Superior temporal gyrus (tissue), 1 donor: ENCODE data around the gene ABCA9.
"Not testable (repeated sequence)": the region's sequence is repeated elsewhere in the genome, so short reads cannot be mapped to it uniquely, and the experiment has no call there.

Experiments used
- DNase-seq: peaks from one replicate; pipeline ENCODE4 v3.0.0-alpha.2; 2016; ENCODE audit errors: extremely low spot score

Gene ABCA9, protein sequence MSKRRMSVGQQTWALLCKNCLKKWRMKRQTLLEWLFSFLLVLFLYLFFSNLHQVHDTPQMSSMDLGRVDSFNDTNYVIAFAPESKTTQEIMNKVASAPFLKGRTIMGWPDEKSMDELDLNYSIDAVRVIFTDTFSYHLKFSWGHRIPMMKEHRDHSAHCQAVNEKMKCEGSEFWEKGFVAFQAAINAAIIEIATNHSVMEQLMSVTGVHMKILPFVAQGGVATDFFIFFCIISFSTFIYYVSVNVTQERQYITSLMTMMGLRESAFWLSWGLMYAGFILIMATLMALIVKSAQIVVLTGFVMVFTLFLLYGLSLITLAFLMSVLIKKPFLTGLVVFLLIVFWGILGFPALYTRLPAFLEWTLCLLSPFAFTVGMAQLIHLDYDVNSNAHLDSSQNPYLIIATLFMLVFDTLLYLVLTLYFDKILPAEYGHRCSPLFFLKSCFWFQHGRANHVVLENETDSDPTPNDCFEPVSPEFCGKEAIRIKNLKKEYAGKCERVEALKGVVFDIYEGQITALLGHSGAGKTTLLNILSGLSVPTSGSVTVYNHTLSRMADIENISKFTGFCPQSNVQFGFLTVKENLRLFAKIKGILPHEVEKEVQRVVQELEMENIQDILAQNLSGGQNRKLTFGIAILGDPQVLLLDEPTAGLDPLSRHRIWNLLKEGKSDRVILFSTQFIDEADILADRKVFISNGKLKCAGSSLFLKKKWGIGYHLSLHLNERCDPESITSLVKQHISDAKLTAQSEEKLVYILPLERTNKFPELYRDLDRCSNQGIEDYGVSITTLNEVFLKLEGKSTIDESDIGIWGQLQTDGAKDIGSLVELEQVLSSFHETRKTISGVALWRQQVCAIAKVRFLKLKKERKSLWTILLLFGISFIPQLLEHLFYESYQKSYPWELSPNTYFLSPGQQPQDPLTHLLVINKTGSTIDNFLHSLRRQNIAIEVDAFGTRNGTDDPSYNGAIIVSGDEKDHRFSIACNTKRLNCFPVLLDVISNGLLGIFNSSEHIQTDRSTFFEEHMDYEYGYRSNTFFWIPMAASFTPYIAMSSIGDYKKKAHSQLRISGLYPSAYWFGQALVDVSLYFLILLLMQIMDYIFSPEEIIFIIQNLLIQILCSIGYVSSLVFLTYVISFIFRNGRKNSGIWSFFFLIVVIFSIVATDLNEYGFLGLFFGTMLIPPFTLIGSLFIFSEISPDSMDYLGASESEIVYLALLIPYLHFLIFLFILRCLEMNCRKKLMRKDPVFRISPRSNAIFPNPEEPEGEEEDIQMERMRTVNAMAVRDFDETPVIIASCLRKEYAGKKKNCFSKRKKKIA (N-terminal part only)

DNA sequence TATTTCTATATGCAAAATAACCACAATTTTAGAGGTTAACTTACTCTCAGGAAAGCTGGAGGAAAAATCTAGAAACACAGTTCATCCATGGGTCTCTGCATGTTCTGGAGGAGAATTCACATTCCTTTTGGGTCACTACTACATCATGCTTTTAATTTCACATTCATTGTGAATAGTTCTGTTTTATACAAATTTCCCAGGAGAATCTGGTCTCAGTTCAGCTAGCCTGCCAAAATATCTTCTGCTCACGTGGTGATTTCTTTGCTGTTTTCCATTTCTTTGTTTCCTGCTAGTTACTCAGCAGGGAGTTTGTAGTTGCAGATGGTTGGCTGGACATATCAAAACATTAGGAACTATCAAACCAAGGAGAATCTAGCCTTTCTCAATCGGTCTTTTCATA lies at the start of gene ABCA9:
TSS of gene ABCA9 (minus strand) at position 106 of the 400 bp plus-strand sequence. CDS start 9,801 bp downstream, outside the sequence.
- DNase-seq: peak; percentile 28

DNA sequence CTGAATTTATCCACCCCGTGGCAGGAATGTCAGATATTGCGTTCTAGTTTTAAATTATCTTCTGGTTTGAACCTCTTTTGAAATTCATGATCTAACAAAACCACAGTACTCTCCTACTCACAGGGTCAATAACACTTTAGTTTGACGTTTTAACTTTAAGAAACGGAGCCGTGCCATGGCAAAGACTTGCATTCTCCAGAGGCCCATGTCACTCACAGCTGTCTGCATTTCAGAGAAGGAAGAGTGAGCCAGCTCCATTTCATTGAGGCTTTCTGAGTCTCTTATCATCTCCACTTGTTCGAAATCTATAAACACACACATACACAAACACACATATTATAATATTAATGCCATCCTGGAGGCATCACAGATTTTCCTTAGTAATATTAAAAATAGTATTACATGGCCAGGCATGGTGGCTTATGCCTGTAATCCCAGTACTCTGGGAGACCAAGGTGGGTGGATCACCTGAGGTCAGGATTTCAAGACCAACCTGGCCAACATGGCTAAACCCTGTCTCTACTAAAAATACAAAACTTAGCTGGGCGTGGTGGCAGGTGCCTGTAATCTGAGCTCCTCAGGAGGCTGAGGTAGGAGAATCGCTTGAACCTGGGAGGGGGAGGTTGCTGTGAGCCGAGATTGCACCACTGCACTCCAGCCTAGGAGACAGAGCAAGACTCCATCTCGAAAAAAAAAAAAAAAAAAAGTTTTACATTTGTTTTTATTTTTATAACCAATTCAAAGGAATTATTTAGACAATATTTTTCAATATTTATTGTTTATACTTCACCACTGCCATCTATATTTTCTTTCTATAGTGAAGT lies 45.4 kb upstream of the ABCA9 start:
- no peak for DNase-seq

DNA sequence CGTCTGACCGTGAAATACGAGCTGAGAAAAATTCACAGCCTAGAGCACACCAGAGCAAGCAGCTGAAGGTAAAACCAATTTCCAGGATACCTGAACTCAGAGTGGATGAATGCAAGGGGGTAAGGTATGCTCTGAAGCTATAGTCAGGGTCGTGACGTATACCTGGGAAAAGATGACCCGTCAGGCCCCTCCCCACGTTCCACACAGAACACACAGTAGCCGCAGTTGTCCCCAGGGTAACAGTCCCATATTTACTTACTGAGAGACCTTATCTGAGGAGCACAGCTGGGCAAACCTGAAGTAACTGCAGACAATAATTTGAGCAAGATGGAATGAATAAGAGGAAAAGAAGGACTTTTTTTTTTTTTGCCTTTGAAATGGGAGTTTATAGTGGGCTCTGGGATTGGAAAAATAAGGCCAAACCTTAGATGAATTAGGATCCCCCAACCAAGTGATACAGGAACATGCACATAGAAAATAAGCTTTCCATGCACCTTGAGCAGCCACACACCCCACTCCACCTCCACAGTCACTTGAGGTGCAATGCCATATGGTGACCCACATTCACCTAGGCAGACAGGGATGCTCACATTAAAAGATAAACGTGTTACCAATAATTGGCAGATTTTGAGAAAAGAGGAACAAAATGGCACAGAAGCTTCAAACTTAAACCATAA lies 43.0 kb upstream of the ABCA9 start:
- DNase-seq: no peak

DNA sequence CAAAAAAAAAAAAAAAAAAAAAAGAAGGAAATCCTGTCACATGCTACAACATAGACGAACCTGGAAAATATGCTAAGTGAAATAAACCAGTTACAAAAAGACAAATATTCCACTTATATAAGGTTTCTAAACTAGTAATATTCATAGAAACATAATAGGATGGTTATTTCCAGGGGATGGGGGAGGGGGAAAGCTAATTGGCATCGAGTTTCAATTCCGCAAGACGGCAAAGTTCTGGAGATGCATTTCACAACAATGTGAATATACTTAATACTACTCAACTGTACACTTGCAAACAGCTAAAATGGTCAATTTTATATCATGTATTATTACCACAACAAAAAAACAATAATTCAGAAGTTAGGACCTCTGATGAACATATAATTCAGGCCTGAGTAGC lies 37.9 kb upstream of the ABCA9 start:
- no peak for DNase-seq

DNA sequence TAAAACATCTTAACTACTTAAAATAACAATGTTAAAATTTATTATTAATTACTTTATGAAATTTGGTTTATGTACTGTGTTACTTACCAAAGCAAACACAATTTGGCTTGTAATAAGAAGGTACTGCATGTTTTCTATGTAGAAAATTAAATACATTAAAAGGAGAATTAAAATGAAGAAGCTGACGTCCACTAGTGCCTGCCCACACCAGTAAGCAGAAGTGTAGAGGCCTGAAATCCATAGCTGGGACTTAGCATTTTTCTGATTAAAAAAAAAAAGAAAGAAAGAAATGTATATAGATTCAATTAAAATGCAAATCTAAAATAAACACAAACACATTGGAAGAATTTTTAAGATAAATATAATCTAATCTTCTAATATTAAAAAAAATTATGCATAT lies 35.8 kb upstream of the ABCA9 start:
- no peak for DNase-seq

DNA sequence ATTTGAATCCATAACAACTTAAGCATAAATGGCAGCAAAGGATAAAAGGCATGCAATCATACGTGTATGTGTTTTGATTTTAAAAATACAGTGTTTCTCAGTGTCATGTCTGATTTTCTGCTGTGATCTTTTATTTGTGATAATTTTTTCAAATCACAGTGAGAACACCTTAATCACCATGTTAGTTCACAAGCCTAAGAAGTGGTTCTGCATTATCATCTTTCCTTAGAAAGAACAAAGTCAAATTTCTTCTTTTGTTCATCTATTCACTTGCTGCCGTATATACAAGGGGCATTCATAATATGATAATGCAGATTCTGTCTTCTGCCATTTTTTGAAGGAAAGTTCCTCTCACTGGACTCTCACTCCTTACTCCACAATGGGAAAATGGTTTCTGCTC lies 33.3 kb upstream of the ABCA9 start:
- DNase-seq: no peak

DNA sequence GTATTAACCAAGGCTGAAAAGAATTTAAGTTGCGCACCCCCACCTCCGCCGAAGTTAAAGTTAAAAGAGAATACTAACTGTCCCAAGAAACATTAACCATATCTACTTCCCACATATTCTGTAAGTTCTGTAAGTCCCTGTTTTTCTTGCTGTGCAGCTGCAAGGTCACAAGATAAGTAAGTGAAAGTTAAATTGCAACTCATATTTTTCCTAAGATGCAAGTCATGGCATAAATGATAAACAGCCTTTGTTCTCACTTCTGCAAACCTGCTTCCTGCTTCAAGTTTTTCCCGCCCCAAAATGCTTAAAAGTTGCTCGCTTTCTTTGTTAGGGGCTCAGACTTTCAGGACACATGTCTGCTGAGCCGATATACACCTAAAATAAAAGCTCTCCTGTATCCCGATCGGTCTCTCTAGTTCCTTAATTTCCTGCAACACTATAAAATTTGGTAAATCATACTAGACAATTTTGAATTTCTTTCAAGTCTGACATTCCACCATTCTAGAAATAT lies 32.6 kb upstream of the ABCA9 start:
- DNase-seq: no peak

DNA sequence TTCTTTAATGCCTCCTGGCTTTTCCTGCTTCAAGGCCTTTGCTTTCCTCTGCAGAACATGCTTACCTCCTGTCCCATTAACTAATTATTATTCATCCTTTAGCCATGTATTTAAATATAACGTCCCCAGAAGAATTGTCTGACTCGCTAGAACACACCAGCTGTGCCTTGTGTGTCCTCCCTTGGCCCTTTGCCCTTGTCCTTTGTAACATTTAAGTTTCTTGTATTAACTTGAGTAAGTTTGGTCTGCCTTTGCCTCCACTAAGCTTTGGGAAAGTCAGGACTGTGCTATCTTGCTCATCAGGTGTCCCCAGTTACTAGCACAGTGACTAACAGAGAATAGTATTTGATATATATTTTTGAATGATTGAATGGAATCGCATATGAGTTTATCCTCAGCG lies 29.6 kb upstream of the ABCA9 start:
- DNase-seq: no peak

DNA sequence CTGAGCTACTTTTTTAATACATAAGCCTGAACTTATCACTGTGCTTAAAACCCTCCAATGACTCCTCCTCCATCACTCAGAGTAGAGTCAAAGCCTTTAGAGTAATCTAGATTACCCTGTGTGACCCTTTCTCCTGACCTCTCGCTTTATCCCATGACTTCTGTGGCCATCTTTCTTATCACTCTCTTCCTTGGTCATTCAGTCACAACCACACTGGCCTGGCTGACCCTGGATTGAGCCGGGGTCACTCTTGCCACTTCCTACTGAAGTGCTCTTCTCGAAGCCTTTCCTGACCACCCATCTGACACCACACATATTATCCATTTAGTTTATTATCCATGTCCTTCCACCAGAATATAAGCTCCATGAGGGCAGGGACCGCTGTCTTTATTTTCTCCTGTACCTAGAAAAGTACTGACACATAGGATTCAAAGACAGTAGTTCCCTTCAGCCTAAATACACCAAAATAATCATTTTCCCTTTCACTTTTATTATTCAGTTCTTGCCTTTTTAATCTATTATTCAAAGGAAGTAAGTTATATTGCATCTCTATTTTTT lies 28.0 kb upstream of the ABCA9 start:
- DNase-seq: no peak

DNA sequence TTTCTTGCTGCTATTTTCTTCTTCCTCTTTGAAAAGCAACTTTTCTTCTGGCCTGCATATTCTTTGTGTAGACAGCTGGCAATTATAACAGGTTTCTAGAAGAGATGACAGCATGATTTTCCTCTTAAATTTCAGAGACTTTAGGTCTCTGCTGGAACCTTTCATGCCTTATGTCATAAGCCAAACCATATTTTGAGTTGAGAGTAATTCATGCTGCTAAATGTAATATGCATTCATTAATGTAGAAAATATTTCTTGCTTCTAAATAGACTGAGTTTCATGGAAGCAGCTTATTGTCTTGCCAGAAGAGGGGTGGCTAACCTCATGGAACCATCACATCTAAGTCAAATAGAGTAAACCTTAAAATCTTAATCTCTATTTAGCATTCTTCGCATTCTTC lies 25.9 kb upstream of the ABCA9 start:
- DNase-seq: no peak

DNA sequence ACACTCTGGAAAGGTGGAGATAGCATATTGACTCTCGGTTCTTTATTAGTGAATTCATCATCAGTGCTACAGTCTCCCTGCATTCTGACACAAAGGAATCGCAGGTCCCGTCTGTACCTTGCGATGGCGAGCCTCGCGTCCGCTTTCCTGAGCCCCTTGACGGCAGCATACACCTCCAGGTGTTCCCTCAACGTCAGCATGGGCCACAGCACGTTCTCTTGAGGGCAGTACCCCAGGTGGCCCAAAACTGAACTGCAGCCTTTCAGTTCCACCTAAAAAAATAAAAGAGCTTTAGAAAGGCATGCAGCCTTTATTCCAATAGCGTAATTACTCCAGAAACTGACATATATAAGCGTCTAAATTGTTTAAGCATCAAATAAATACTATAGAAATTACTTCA lies 24.2 kb upstream of the ABCA9 start:
- no peak for DNase-seq

DNA sequence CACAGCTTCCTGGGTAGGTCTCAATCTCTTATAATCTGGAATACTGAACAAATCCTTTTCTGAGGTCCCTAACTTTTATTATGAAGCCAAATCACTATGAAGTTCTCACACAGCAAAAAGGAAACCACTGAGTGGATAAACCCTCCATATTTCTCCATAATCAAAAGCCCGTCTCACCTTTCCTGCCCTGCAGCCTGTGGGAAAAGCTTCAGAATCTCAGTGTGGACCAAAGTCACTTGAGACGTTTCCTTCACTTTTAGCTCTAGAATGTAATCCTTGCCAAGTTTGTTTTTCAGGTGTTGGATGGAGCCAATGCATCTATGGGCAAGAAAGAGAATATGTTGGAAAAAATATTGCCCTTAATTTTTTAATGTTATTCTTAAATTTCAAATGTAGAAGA lies 22.0 kb upstream of the ABCA9 start:
- DNase-seq: no peak

DNA sequence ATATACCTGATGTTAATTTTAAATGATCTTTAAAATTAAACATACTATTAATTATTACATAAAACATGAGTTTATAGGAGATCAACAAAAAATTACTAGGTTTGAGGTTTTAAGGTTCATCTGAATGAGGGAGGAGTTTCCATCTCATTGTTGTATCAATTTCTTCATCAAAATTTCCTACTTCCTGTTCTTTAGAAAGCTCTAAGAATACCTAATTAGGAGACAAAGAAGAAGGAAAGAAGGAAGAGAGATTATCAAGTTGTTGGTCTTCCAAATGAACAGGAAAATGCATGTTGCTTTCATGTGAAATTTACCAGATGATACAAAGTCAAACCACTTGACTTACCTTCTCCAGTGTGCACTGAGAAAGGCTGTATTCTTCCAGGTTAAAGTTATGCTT lies 18.1 kb upstream of the ABCA9 start:
- DNase-seq: no peak

DNA sequence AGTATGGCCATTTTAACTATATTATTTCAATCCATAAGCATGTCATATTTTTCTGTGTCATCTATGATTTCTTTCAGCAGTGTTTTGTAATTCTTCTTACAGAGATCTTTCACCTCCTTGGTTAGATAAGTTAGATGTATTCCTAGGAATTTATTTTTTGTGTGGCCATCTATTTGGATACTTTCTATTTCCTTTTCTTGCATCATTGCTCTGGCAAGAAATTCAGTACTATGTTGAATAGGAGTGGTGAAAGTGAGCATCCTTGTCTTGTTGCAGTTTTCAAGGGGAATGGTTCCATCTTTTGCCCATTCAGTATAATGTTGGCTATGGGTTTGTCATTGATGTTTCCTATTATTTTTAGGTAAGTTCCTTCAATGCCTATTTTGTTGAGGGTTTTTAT lies 15.1 kb upstream of the ABCA9 start:
- DNase-seq: no peak

DNA sequence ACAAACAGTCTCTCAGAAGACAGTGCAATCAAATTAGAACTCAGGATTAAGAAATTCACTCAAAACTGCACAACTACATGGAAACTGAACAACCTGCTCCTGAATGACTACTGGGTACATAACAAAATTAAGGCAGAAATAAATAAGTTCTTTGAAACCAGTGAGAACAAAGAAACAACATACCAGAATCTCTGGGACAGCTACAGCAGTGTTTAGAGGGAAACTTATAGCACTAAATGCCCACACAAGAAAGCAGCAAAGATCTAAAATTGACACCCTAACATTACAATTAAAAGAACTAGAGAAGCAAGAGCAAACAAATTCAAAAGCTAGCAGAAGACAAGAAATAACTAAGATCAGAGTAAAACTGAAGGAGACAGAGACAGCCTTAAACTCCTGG lies 12.7 kb upstream of the ABCA9 start:
- not testable (repeated sequence) for DNase-seq

DNA sequence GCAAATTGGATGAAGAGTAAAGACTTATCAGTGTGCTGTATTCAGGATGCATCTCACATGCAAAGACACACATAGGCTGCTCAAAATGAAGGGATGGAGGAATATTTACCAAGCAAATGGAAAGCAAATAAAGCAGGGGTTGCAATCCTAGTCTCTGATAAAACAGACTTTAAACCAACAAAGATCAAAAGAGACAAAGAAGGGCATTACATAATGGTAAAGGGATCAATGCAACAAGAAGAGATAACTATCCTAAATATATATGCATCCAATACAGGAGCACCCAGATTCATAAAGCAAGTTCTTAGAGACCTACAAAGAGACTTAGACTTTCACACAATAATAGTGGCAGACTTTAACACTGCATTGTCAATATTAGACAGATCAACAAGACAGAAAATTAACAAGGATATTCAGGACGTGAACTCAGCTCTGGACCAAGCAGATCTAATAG lies 12.1 kb upstream of the ABCA9 start:
- DNase-seq: not testable (repeated sequence)

DNA sequence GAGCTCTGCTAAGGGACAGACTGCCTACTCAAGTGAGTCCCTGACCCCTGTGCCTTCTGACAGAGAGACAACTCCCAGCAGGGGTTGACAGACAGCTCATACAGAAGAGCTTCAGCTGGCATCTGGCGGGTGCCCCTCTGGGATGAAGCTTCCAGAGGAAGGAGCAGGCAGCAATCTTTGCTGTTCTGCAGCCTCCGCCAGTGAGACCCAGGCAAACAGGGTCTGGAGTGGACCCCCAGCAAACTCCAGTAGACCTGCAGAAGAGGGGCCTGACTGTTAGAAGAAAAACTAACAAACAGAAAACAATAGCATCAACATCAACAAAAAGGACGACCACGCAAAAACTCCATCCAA lies 10.5 kb upstream of the ABCA9 start:
- not testable (repeated sequence) for DNase-seq

DNA sequence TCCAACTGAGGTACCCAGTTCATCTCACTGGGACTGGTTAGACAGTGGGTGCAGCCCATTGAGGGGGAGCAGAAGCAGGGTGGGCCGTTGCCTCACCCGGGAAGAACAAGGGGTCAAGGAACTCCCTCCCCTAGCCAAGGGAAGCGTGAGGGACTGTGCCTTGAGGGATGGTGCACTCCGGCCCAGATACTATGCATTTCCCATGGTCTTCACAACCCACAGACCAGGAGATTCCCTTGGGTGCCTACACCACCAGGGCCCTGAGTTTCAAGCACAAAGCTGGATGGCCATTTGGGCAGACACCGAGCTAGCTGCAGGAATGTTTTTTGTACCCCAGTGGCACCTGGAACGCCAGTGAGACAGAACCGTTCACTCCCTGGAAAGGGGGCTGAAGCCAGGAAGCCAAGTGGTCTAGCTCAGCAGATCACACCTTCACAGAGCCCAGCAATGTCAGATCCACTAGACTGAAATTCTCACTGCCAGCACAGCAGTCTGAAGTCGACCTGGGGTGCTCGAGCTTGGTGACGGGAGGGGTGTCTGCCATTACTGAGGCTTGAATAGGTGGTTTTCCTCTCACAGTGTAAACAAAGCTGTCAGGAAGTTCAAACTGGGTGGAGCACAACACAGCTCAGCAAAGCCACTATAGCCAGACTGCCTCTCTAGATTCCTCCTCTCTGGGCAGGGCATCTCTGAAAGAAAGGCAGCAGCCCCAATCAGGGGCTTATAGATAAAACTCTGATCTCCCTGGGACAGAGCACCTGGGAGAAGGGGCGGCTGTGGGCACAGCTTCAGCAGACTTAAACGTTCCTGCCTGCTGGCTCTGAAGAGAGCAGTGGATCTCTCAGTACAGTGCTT lies 9.9 kb upstream of the ABCA9 start:
- not testable (repeated sequence) for DNase-seq

DNA sequence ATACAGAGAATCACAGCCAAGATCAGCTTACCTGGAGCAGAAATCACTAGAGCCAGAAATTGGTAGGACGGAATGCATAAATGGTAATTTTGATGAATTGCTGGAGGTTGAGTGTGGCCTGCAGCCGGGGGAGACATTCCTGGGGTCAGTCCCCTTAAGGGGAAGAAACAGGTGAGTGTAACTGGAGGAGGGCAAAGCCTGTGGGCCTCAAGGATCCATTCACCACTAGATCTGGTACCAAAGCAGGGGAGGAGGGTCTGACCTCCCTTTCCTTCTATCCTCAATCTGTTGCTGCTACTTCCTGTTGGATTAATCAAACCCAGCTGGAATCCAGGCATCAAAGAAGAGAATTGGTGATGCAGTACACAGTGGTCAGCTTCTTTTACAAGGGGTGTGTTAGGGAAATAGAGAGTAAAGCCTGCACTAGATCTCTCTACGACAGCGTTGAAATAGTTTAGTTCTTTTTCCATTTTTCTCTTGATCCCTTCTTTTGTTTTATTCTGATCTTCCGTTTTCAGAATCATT lies 8.6 kb upstream of the ABCA9 start:
- no peak for DNase-seq
